Left renal cortex interstitium (tissue), 4 donors: Measurements from ENCODE around the gene HOXA4. TPM values are rescaled to one million over a fixed set of nuclear protein-coding genes. Genes with fewer than 3 reads are reported as not detected.
A peak's percentile ranks its signal among the peaks of the same experiment; 100 is the strongest.

Experiments
- DNase-seq, 4 donors: peaks; one replicate each; pipeline ENCODE4 v3.0.0-alpha.2; 2013; ENCODE audit warnings: low read depth in 4 of 4, low spot score in 2 of 4, missing footprints in 1 of 4
- polyA plus RNA-seq, 4 donors: library from polyadenylated mRNA; unstranded; fragments of 120-200 nt; gene quantifications; one replicate each; pipeline ENCODE4 v1.2.1, GENCODE V29; 2013; ENCODE audit not compliant: insufficient read length in 4 of 4

The HOXA4 gene
- polyA plus RNA-seq, 4 donors: 18.9 to 25.5 (median 22.2) TPM

- DNase-seq: no peak
Observed at GRCh38 chr7:27109466-27110185, 20.9 kb downstream of the HOXA4 start.

GRCh38 chr7:27108390-27109127, 22.0 kb downstream of the HOXA4 start:
- no peak for DNase-seq

GRCh38 chr7:27107391-27108381, 22.9 kb downstream of the HOXA4 start:
- no peak for DNase-seq

- no peak for DNase-seq
Observed at GRCh38 chr7:27106901-27107240, 23.7 kb downstream of the HOXA4 start.

- peak in 1 of 4 donors; percentile 53 for DNase-seq
Observed at GRCh38 chr7:27106181-27106900, 24.2 kb downstream of the HOXA4 start.

- peak in 1 of 4 donors; percentile 40 for DNase-seq
Observed at GRCh38 chr7:27105301-27106031, 25.1 kb downstream of the HOXA4 start.

- DNase-seq: peak in 1 of 4 donors; percentile 72
Observed at GRCh38 chr7:27104341-27105058, 26.1 kb downstream of the HOXA4 start.

GRCh38 chr7:27103489-27104226, 26.9 kb downstream of the HOXA4 start:
- peak in 3 of 4 donors; percentile 50 to 73 (median 54) for DNase-seq

- DNase-seq: peak in 3 of 4 donors; percentile 67 to 81 (median 73)
Observed at GRCh38 chr7:27102581-27103442, 27.7 kb downstream of the HOXA4 start, which contains the start of gene HOXA2. TSS of gene HOXA2 (minus strand) at chr7:27102683. CDS start at chr7:27102500, 183 bp downstream.

- DNase-seq: peak in 1 of 4 donors; percentile 35
Observed at GRCh38 chr7:27101957-27102580, 28.5 kb downstream of the HOXA4 start.

GRCh38 chr7:27101171-27101956, 29.2 kb downstream of the HOXA4 start:
- peak in 3 of 4 donors; percentile 80 to 90 (median 82) for DNase-seq

- peak in 3 of 4 donors; percentile 33 to 59 (median 58) for DNase-seq
Observed at GRCh38 chr7:27100694-27101170, 29.8 kb downstream of the HOXA4 start.

- peak in 3 of 4 donors; percentile 24 to 53 (median 28) for DNase-seq
Observed at GRCh38 chr7:27099453-27100370, 30.8 kb downstream of the HOXA4 start.
